ENCODE results near the gene PRR20D. TPM values are rescaled to one million over a fixed set of nuclear protein-coding genes. Genes with fewer than 3 reads are reported as not detected.
"Not testable (repeated sequence)": the region's sequence is repeated elsewhere in the genome, so short reads cannot be mapped to it uniquely, and the experiment has no call there.

The PRR20D gene
- total RNA-seq (ENCODE audit: low replicate concordance) = not detected in 2 replicates

- not testable (repeated sequence) for DNase-seq (ENCODE audit: low read depth); H3K4me3 ChIP-seq (ENCODE audit: low read depth, low read length)
Measured at GRCh38 chr13:57160332-57160731, at the start of gene PRR20D. PRR20D (plus strand) TSS chr13:57160632; CDS start chr13:57161019, 387 bp downstream.

- H3K4me3 ChIP-seq (ENCODE audit: low read depth, low read length) = no peak overlapping the region
- DNase-seq (ENCODE audit: low read depth) = no peak
- TF ChIP-seq CTCF (IDR thresholded peaks at IDR 0.05; ENCODE audit: insufficient read depth, low read length) = no peak
Measured at GRCh38 chr13:57114945-57115344, 45.5 kb upstream of the PRR20D start.

GRCh38 chr13:57123681-57124080, 36.8 kb upstream of the PRR20D start:
- TF ChIP-seq CTCF (IDR thresholded peaks at IDR 0.05; ENCODE audit: insufficient read depth, low read length) = no peak
- no peak overlapping the region for H3K4me3 ChIP-seq (ENCODE audit: low read depth, low read length)
- DNase-seq (ENCODE audit: low read depth) = no peak

GRCh38 chr13:57128909-57129308, 31.5 kb upstream of the PRR20D start:
- no peak overlapping the region for H3K4me3 ChIP-seq (ENCODE audit: low read depth, low read length)
- no peak for TF ChIP-seq CTCF (IDR thresholded peaks at IDR 0.05; ENCODE audit: insufficient read depth, low read length)
- DNase-seq (ENCODE audit: low read depth) = no peak

DNA sequence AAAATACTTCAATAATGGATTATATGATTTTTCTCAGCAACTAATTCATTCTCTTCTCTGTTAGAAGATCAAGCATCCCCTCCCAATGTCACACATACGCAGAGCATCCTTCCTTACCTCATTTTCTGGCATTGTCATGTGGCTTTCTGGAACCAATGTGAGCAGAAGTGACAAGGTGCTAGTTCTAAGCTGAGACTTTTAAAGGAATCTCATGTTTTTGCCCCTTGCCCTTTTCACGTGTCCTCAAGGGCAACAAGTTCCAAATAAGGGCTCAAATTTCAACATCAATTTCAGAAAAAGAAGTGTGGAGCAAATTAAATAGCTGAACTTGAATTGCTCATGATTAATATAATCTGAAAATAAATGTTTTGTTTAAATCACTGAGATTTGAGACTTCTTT, 24.3 kb upstream of the PRR20D start:
- H3K4me3 ChIP-seq (ENCODE audit: low read depth, low read length) = no peak overlapping the region
- no peak for DNase-seq (ENCODE audit: low read depth)
- TF ChIP-seq CTCF (IDR thresholded peaks at IDR 0.05; ENCODE audit: insufficient read depth, low read length) = no peak

DNA sequence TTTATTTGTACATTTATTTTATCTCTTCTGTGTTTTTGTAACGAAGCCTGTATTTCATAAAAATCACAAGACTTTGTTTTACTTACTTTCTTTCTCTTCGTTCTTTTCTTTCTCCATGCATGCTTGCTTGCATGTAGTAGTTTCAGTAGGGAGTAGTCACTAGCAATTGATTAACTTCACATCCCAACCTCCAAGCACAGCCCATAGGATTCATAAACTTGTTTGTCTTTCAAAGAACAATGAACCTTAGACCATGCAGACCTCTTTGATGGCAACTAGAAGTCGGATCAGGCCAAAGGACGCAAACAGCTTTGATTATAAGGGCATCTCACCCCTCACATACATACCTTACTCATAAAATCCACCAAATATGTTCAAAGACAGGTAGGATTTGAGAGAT, 22.8 kb upstream of the PRR20D start:
- H3K4me3 ChIP-seq (ENCODE audit: low read depth, low read length) = no peak overlapping the region
- no peak for DNase-seq (ENCODE audit: low read depth)
- no peak for TF ChIP-seq CTCF (IDR thresholded peaks at IDR 0.05; ENCODE audit: insufficient read depth, low read length)

- no peak for TF ChIP-seq CTCF (IDR thresholded peaks at IDR 0.05; ENCODE audit: insufficient read depth, low read length)
- H3K4me3 ChIP-seq (ENCODE audit: low read depth, low read length) = no peak overlapping the region
- no peak for DNase-seq (ENCODE audit: low read depth)
Measured at GRCh38 chr13:57138988-57139387, 21.4 kb upstream of the PRR20D start.

DNA sequence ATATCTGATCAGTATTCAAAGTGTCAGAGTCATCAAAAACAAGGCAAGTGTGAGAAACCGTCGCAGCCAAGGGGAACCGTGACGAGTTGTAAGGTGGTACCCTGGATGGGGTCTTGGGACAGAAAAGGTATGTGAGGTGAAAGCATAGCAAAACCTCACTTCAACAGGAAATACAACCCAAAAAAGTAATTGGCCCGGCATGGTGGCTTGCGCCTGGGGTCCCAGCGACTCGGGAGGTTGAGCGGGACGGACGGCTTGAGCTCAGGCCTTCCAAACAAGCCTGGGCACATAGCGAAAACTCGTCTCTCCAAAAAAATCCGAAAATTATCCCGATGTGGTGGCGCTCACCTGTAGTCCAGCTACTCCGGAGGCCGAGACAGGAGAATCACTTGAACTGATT, 20.7 kb upstream of the PRR20D start:
- not testable (repeated sequence) for H3K4me3 ChIP-seq (ENCODE audit: low read depth, low read length); DNase-seq (ENCODE audit: low read depth)

DNA sequence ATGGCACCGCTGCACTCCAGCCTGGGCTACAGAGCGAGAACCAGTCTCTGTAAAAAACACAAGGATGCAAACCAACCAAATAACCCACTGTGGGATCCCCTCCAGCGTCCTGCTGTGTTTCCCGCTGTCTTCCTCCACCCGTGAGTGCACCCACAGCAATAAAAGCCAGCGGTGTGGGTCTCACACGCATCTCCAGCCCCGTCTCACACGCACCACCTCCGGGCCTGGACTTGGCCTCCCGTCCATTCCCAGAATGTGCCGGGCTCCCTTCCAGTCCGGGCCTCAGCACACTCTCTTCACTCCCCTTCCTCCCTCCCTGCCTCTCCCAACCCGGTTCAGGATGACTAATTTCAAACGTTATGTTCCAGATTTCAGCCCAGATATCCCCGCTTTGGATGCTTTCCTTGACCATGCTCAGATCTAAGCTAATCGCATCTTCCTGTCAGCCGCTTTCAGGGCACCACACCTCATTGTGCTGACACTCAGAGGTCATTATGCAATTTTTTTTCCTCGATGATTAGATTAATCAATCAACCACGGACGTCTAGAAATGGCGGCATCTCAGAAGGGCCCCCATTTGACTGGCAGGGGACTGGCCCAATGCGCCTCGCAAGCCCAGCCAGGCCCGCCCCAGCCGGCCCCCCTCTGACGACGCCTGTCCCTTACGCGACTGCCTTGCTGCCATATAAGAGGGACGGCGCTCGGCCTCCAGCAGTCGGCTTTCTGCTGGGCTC, 20.0 kb upstream of the PRR20D start, which contains the start of gene PRR20A:
Gene PRR20A (plus strand): TSS at position 684 of the 734 bp plus-strand sequence. CDS start 387 bp downstream, outside the sequence.
- H3K4me3 ChIP-seq (ENCODE audit: low read depth, low read length); DNase-seq (ENCODE audit: low read depth): not testable (repeated sequence)

- H3K4me3 ChIP-seq (ENCODE audit: low read depth, low read length); DNase-seq (ENCODE audit: low read depth): not testable (repeated sequence)
Measured at GRCh38 chr13:57147188-57147587, 13.2 kb upstream of the PRR20D start, which contains the start of gene PRR20B. PRR20B (plus strand) TSS chr13:57147488; CDS start chr13:57147875, 387 bp downstream.

DNA sequence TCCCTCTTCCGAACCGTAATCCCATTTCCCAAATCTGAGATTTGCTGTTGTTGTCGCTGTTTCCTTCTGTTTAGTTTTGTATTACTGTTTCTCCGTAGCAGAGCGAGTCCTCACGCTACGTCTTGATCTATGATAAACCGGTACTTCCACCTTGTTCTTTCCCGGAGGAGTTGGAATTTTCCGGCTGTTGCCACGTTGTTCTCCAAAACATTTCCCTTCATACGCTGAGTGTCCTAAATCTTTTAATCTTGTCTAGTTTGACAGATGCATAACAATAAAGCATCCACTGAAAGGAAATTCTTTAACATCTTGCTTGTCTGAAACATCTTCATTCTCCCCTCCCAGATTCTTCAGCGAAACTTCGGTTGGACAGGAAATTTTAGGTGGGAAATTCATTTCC, 12.3 kb upstream of the PRR20D start:
- H3K4me3 ChIP-seq (ENCODE audit: low read depth, low read length); DNase-seq (ENCODE audit: low read depth): not testable (repeated sequence)

All from fibroblast of the aortic adventitia (primary cell).